Stimulated activated naive CD8-positive, alpha-beta T cell treated with anti-CD3 and anti-CD28 coated beads, Interleukin-15, amount 100 ng/mL, for 72 hours (primary cell): Measurements from ENCODE around the gene DPP3.

ENCODE experiments used
- ATAC-seq: fragments of 150-1000 bp; cut with Tn5 transposase; 2 replicates; pipeline ENCODE4 v1.10.0; 2021; ENCODE audit warnings: mild to moderate bottlenecking, moderate library complexity
- DNase-seq, 2 donors: peaks; one replicate each; pipeline ENCODE4 v3.0.0; 2021 to 2022
- H3K27ac Mint-ChIP-seq, 2 donors: one replicate each; pipeline ENCODE4 v1.8.0; 2022; ENCODE audit warnings: mild to moderate bottlenecking in 2 of 2, mixed read lengths in 2 of 2, moderate library complexity in 2 of 2
- H3K27me3 Mint-ChIP-seq: one replicate; pipeline ENCODE4 v1.8.0; 2022; ENCODE audit warnings: mixed read lengths
- H3K4me1 Mint-ChIP-seq: one replicate; pipeline ENCODE4 v1.8.0; 2022; ENCODE audit warnings: mild to moderate bottlenecking, mixed read lengths
- H3K4me3 Mint-ChIP-seq, 2 donors: one replicate each; pipeline ENCODE4 v1.8.0; 2022; ENCODE audit warnings: mild to moderate bottlenecking in 2 of 2, mixed read lengths in 2 of 2, moderate library complexity in 1 of 2
- H3K9me3 Mint-ChIP-seq, 2 donors: one replicate each; pipeline ENCODE4 v1.8.0; 2022; ENCODE audit warnings: mixed read lengths in 2 of 2

Gene DPP3

GRCh38 chr11:66491315-66491935, 11.2 kb downstream of the DPP3 start:
- Mint-ChIP-seq H3K4me3 (no peak overlapping the region), H3K4me1 (peaks cover 6% of the 10 kb centered on the region), H3K9me3 (no peaks in the 10 kb centered on the region), H3K27me3 (no peaks in the 10 kb centered on the region), H3K27ac (no peak overlapping the region)
- ATAC-seq (peak; percentile 61), DNase-seq (no peak)

GRCh38 chr11:66492161-66492865, 12.1 kb downstream of the DPP3 start:
- Mint-ChIP-seq H3K9me3 (no peaks in the 10 kb centered on the region), H3K27ac (no peak overlapping the region), H3K27me3 (no peaks in the 10 kb centered on the region), H3K4me1 (peaks cover 6% of the 10 kb centered on the region), H3K4me3 (no peak overlapping the region)
- DNase-seq (no peak), ATAC-seq (no peak)

- no peak for DNase-seq
- Mint-ChIP-seq H3K9me3 (no peaks in the 10 kb centered on the region), H3K4me1 (peaks cover 6% of the 10 kb centered on the region), H3K4me3 (no peak overlapping the region), H3K27ac (peak overlapping the region in 1 of 2 donors; percentile 30), H3K27me3 (no peaks in the 10 kb centered on the region)
- ATAC-seq: no peak
Observed at GRCh38 chr11:66493130-66493529, 12.9 kb downstream of the DPP3 start.

GRCh38 chr11:66494458-66494857, 14.2 kb downstream of the DPP3 start:
- peaks cover 6% of the 10 kb centered on the region for H3K4me1 Mint-ChIP-seq
- no peak overlapping the region for H3K4me3 Mint-ChIP-seq
- H3K27ac Mint-ChIP-seq: no peak overlapping the region
- DNase-seq: no peak
- no peaks in the 10 kb centered on the region for H3K27me3 Mint-ChIP-seq
- H3K9me3 Mint-ChIP-seq: no peaks in the 10 kb centered on the region
- ATAC-seq: no peak

- Mint-ChIP-seq H3K9me3 (no peaks in the 10 kb centered on the region), H3K4me1 (peaks cover 6% of the 10 kb centered on the region), H3K4me3 (no peak overlapping the region), H3K27ac (peak overlapping the region in 1 of 2 donors; percentile 48), H3K27me3 (no peaks in the 10 kb centered on the region)
- DNase-seq (no peak), ATAC-seq (no peak)
Observed at GRCh38 chr11:66494935-66495334, 14.7 kb downstream of the DPP3 start.

- no peak overlapping the region for H3K27ac Mint-ChIP-seq
- H3K9me3 Mint-ChIP-seq: no peaks in the 10 kb centered on the region
- no peak overlapping the region for H3K4me3 Mint-ChIP-seq
- ATAC-seq (no peak), DNase-seq (peak in 1 of 2 donors; percentile 27)
- no peaks in the 10 kb centered on the region for H3K27me3 Mint-ChIP-seq
- H3K4me1 Mint-ChIP-seq: peaks cover 6% of the 10 kb centered on the region
Observed at GRCh38 chr11:66495401-66495854, 15.2 kb downstream of the DPP3 start.

GRCh38 chr11:66497206-66497605, 17.0 kb downstream of the DPP3 start:
- H3K4me3 Mint-ChIP-seq: no peak overlapping the region
- DNase-seq (no peak), ATAC-seq (no peak)
- no peaks in the 10 kb centered on the region for H3K9me3 Mint-ChIP-seq
- no peaks in the 10 kb centered on the region for H3K27me3 Mint-ChIP-seq
- H3K4me1 Mint-ChIP-seq: peaks cover 6% of the 10 kb centered on the region
- H3K27ac Mint-ChIP-seq: no peak overlapping the region

- peak overlapping the region in 1 of 2 donors; percentile 78 for H3K27ac Mint-ChIP-seq
- no peaks in the 10 kb centered on the region for H3K9me3 Mint-ChIP-seq
- ATAC-seq (no peak), DNase-seq (no peak)
- no peak overlapping the region for H3K4me3 Mint-ChIP-seq
- H3K27me3 Mint-ChIP-seq: no peaks in the 10 kb centered on the region
- no peaks in the 10 kb centered on the region for H3K4me1 Mint-ChIP-seq
Observed at GRCh38 chr11:66498506-66498905, 18.3 kb downstream of the DPP3 start.

- Mint-ChIP-seq H3K27ac (peak overlapping the region in 1 of 2 donors; percentile 64), H3K4me3 (no peak overlapping the region), H3K4me1 (peaks cover 6% of the 10 kb centered on the region), H3K27me3 (no peaks in the 10 kb centered on the region), H3K9me3 (no peaks in the 10 kb centered on the region)
- ATAC-seq (no peak), DNase-seq (no peak)
Observed at GRCh38 chr11:66505276-66505816, 25.1 kb downstream of the DPP3 start.

GRCh38 chr11:66509131-66509561, 28.9 kb downstream of the DPP3 start:
- DNase-seq: no peak
- Mint-ChIP-seq H3K9me3 (no peaks in the 10 kb centered on the region), H3K4me3 (no peak overlapping the region), H3K27ac (no peak overlapping the region), H3K4me1 (peaks cover 16% of the 10 kb centered on the region), H3K27me3 (no peaks in the 10 kb centered on the region)
- ATAC-seq: no peak

- no peaks in the 10 kb centered on the region for H3K27me3 Mint-ChIP-seq
- H3K9me3 Mint-ChIP-seq: no peaks in the 10 kb centered on the region
- peak within 1 kb of the TSS; percentile 95 for H3K4me3 Mint-ChIP-seq
- peak within 1 kb of the TSS; percentile 59 to 65 for H3K27ac Mint-ChIP-seq
- peak; percentile 80 for DNase-seq
- peak; percentile 99 for ATAC-seq
- peaks cover 16% of the 10 kb centered on the region for H3K4me1 Mint-ChIP-seq
Observed at GRCh38 chr11:66510271-66510989, 30.2 kb downstream of the DPP3 start, which contains the start of gene BBS1. Gene BBS1, plus strand, starts transcription at chr11:66510635. Its CDS starts 25 bp downstream, at chr11:66510660.

GRCh38 chr11:66510990-66511339, 30.7 kb downstream of the DPP3 start:
- no peaks in the 10 kb centered on the region for H3K9me3 Mint-ChIP-seq

GRCh38 chr11:66523611-66524010, 43.4 kb downstream of the DPP3 start:
- Mint-ChIP-seq H3K4me3 (no peak overlapping the region), H3K9me3 (no peaks in the 10 kb centered on the region), H3K27me3 (no peaks in the 10 kb centered on the region), H3K27ac (peak overlapping the region in 1 of 2 donors; percentile 61), H3K4me1 (no peaks in the 10 kb centered on the region)
- DNase-seq (no peak), ATAC-seq (no peak)

More at GRCh38 chr11:66510990-66511339, 30.7 kb downstream of the DPP3 start:
- no peak for ATAC-seq
- no peak for DNase-seq
- no peaks in the 10 kb centered on the region for H3K27me3 Mint-ChIP-seq
- peaks cover 16% of the 10 kb centered on the region for H3K4me1 Mint-ChIP-seq
- H3K4me3 Mint-ChIP-seq: peak overlapping the region; percentile 95
- peak overlapping the region in 1 of 2 donors; percentile 65 for H3K27ac Mint-ChIP-seq

GRCh38 chr11:66524304-66525040, 44.2 kb downstream of the DPP3 start:
- Mint-ChIP-seq H3K4me1 (no peaks in the 10 kb centered on the region), H3K27me3 (no peaks in the 10 kb centered on the region), H3K27ac (no peak overlapping the region), H3K4me3 (no peak overlapping the region), H3K9me3 (no peaks in the 10 kb centered on the region)
- ATAC-seq: no peak
- DNase-seq: no peak

GRCh38 chr11:66529069-66529468, 48.8 kb downstream of the DPP3 start:
- Mint-ChIP-seq H3K4me3 (no peak overlapping the region), H3K27ac (no peak overlapping the region), H3K27me3 (no peaks in the 10 kb centered on the region), H3K4me1 (peaks cover 6% of the 10 kb centered on the region), H3K9me3 (no peaks in the 10 kb centered on the region)
- DNase-seq (no peak), ATAC-seq (no peak)
